ENCODE measurements around the gene GPR157.
"Not testable (repeated sequence)": the region's sequence is repeated elsewhere in the genome, so short reads cannot be mapped to it uniquely, and the experiment has no call there.

The GPR157 gene

GRCh38 chr1:9115351-9116205 lies 13.3 kb downstream of the GPR157 start:
- DNase-seq, result no peak

GRCh38 chr1:9112961-9113880 lies 15.7 kb downstream of the GPR157 start:
- no peak for DNase-seq

GRCh38 chr1:9111957-9112356 lies 16.9 kb downstream of the GPR157 start:
- DNase-seq, result no peak

GRCh38 chr1:9111357-9111691 lies 17.6 kb downstream of the GPR157 start:
- DNase-seq, result no peak

GRCh38 chr1:9110669-9111356 lies 18.1 kb downstream of the GPR157 start:
- peak; percentile 76 for DNase-seq

- no peak for DNase-seq
Observed at GRCh38 chr1:9108056-9108665, 20.7 kb downstream of the GPR157 start.

- no peak for DNase-seq
Observed at GRCh38 chr1:9107136-9107535, 21.8 kb downstream of the GPR157 start.

GRCh38 chr1:9106286-9106685 lies 22.6 kb downstream of the GPR157 start:
- no peak for DNase-seq

GRCh38 chr1:9105336-9105867 lies 23.5 kb downstream of the GPR157 start:
- DNase-seq, result no peak

GRCh38 chr1:9101510-9102146 lies 27.3 kb downstream of the GPR157 start:
- DNase-seq, result no peak

GRCh38 chr1:9100471-9101043 lies 28.3 kb downstream of the GPR157 start:
- no peak for DNase-seq

GRCh38 chr1:9099555-9099954 lies 29.3 kb downstream of the GPR157 start:
- no peak for DNase-seq

GRCh38 chr1:9097947-9098705 lies 30.8 kb downstream of the GPR157 start:
- DNase-seq, result no peak

GRCh38 chr1:9095818-9096217 lies 33.1 kb downstream of the GPR157 start:
- DNase-seq, result no peak

GRCh38 chr1:9093996-9094595 lies 34.8 kb downstream of the GPR157 start:
- DNase-seq, result not testable (repeated sequence)

- DNase-seq, result no peak
Observed at GRCh38 chr1:9093581-9093980, 35.3 kb downstream of the GPR157 start.

GRCh38 chr1:9093091-9093490 lies 35.8 kb downstream of the GPR157 start:
- no peak for DNase-seq

GRCh38 chr1:9088807-9089206 lies 40.1 kb downstream of the GPR157 start:
- no peak for DNase-seq

GRCh38 chr1:9087411-9088125 lies 41.3 kb downstream of the GPR157 start:
- no peak for DNase-seq

GRCh38 chr1:9086796-9087195 lies 42.1 kb downstream of the GPR157 start:
- no peak for DNase-seq
